ENCODE results near the gene KRTAP5-6.

DNA sequence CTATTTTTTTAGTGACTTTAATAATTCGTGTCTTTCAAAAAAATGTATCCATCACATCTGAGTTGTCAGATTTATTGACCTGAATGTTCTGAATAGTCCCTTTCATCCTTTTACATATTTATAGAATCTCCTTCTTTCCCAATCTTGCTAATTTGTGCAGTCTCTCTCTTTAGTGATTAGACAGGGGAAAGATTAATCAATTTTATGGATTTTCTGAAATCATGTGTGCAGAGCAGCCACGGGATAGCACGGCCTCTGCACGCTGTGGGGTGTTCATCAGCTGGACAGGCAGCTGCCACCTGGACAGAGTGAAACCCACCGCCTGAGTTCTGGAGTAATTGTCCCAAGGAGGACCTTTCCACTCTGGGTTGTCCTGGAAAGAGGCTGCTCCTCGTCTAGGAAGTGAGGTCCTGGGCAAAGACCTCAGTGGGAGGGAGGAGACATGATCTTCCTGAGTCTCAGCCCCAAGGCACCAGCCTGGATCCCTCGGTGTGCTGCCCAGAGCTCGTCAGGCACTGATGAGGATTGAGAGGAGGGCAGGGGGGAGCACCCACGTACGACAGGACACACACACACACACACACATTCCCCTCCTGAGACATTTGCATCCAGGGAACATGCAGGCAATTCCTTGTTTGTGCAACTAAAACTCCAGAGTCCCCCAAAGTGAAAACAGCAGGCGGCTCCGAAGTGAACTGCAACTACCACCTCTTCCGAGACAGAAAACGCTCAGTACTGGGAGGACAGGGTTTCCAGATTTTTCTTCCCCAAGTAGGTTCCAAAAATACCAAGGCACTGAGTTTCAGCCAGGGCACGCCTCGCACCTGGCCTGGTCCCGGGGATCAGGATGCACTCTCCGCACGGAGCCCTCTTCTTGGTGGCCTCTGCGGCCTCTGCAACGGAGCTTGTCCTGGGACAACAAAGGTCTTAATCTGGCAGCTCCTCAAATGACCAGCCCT lies 22.5 kb upstream of the KRTAP5-6 start:
- TF ChIP-seq, protein P1, sequence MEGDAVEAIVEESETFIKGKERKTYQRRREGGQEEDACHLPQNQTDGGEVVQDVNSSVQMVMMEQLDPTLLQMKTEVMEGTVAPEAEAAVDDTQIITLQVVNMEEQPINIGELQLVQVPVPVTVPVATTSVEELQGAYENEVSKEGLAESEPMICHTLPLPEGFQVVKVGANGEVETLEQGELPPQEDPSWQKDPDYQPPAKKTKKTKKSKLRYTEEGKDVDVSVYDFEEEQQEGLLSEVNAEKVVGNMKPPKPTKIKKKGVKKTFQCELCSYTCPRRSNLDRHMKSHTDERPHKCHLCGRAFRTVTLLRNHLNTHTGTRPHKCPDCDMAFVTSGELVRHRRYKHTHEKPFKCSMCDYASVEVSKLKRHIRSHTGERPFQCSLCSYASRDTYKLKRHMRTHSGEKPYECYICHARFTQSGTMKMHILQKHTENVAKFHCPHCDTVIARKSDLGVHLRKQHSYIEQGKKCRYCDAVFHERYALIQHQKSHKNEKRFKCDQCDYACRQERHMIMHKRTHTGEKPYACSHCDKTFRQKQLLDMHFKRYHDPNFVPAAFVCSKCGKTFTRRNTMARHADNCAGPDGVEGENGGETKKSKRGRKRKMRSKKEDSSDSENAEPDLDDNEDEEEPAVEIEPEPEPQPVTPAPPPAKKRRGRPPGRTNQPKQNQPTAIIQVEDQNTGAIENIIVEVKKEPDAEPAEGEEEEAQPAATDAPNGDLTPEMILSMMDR (conservative IDR thresholded peaks at IDR 0.05 in 1 of 2, IDR thresholded peaks at IDR 0.05 in 1 of 2; ENCODE audit: extremely low read depth in 1 of 2, insufficient read depth in 1 of 2, low read depth in 1 of 2, low read length in 2 of 2), result no peak
- no peak for TF ChIP-seq EZH2 (IDR thresholded peaks at IDR 0.05; ENCODE audit: borderline replicate concordance, low read length)
